ENCODE data around the gene LY86.
"Not testable (repeated sequence)": the region's sequence is repeated elsewhere in the genome, so short reads cannot be mapped to it uniquely, and the experiment has no call there.

Gene LY86

DNA sequence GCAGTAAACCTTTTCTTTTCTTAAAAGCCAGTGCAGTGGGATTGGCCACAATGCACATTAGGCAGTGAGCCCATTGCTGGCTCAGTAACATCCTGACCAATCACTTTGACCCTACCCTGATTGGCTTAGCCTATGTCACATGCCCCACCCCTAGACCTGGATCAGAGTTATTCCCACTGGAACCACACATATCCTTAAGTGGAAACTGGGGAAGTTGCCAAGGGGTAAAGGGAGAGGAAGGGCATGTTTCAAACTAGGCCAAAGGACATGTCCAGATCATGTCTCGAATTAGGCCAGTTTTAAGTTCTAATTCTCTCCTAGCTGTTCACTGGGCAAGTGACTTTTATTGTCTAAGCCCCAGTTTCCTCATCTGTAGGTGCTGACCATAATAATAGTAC is 69.3 kb downstream of the LY86 start:
- H3K9me3 Mint-ChIP-seq: no peaks in the 10 kb centered on the region
- H3K27ac Mint-ChIP-seq: peak overlapping the region; percentile 94
- DNase-seq: no peak
- no peaks in the 10 kb centered on the region for H3K27me3 Mint-ChIP-seq
- H3K4me3 Mint-ChIP-seq: no peak overlapping the region
- peaks cover 3% of the 10 kb centered on the region for H3K36me3 Mint-ChIP-seq (ENCODE audit: low read depth)
- H3K4me1 Mint-ChIP-seq (ENCODE audit: low read depth): peaks cover 77% of the 10 kb centered on the region

DNA sequence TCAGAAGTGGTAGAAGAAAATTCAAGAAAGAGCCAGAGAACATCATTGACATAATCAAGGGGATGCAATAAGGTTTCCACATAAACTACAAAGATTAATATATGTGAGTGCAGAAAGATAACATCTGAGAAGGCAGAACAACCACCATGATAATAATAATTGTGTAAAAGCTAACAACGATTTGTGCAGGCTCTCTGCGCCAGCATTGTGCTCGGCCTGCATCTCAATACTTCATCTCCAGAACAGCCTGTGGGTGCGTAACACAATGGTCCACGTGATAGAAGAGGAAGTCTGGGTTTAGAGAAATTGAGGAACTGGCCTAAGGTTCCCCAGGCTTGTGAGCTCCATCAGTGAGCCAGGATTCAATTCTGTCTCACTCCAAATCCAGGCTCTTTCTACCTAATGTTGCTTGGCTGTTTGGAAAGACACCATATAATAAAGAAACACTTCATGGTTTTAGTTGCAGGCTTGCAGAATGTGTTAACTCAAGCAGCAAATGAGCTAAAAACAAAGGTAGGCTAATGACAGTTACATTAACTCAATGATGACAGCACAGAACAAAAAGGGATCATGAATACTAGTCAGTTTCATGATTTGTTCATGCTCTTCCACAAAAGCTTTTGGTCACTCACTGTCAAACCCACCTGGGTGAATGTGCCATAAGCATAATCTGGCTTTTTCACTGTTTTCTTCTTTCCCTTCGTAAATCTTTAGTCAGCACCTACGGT is 71.2 kb downstream of the LY86 start:
- no peak for DNase-seq
- Mint-ChIP-seq H3K36me3 (ENCODE audit: low read depth) (peaks cover 3% of the 10 kb centered on the region), H3K4me1 (ENCODE audit: low read depth) (peaks cover 59% of the 10 kb centered on the region), H3K27ac (peak overlapping the region; percentile 94), H3K27me3 (no peaks in the 10 kb centered on the region), H3K4me3 (no peak overlapping the region), H3K9me3 (no peaks in the 10 kb centered on the region)

DNA sequence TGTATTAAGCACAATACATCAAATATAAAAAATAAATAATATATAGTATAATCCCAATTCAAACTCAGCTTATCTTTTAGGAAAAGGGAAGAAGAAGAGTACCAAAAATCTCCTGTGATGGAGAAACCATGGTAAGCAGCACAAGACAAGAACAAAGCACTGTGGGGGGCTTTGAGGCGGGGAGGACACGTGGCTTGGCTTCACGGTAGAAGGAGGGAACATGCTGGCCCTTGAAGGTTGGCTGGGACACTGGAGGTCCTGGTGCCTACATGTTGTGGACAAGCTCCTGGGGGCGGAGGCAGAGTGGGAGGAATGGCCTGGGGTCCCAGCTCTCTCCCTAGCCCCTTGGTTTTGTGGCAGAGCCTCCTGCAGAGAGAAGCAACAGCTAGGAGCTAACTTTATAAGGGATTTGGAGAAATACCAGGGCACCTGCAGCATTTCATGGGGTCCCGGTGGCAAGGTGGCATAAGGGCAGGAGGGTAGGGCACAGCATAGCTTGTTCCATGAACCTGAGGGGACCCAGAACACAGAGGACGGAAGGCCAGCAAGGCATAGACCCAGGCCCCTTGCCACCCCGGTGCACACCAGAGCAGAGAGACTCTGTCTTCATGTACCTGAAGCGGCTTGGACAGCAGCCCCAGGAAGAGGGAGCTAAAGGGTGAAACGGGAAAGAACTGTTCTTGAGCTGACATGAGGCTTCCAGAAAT is 72.0 kb downstream of the LY86 start:
- DNase-seq: no peak
- Mint-ChIP-seq H3K27me3 (no peaks in the 10 kb centered on the region), H3K27ac (no peak overlapping the region), H3K4me1 (ENCODE audit: low read depth) (peaks cover 52% of the 10 kb centered on the region), H3K9me3 (no peaks in the 10 kb centered on the region), H3K36me3 (ENCODE audit: low read depth) (no peaks in the 10 kb centered on the region), H3K4me3 (no peak overlapping the region)

DNA sequence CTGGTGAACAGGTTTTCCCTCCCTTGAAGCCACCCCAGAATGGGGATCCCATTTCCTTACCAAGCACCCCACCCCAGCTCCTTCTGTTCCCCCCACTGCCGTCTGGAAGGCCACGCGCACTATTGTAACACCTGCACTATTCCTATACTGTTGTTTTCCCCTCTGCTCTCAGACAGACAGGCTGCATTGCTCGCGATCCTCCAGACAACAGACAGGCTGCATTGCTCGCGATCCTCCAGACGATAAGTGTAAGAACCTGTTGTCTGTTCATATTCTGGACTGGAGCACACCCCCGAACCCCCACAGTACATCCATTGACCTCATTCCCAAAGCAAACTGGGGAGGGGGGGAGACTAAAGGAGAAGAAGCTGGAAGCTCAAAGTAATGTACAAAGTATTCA is 72.7 kb downstream of the LY86 start:
- H3K9me3 Mint-ChIP-seq: no peaks in the 10 kb centered on the region
- no peaks in the 10 kb centered on the region for H3K27me3 Mint-ChIP-seq
- H3K4me3 Mint-ChIP-seq: no peak overlapping the region
- peaks cover 45% of the 10 kb centered on the region for H3K4me1 Mint-ChIP-seq (ENCODE audit: low read depth)
- DNase-seq: no peak
- H3K27ac Mint-ChIP-seq: no peak overlapping the region
- H3K36me3 Mint-ChIP-seq (ENCODE audit: low read depth): no peaks in the 10 kb centered on the region

DNA sequence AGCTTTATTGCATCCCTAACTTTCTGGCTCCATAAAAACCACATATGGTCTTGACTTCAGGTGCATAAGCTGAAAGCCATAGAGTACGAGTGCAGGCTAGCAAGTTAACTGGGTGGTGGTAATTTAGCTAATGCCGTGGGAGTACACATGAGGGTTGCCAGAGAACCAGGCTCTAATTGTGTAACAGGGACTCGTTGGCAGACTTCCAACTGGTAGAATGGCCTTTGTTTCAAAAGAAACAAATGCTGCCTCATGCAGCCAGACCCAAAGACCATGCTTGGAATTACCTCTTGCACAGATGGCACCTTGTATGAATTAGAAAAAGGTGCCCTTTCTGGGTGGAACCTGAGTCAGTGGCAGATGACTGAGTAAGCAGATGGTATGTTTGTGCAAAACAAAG is 73.2 kb downstream of the LY86 start:
- H3K9me3 Mint-ChIP-seq: no peaks in the 10 kb centered on the region
- no peak overlapping the region for H3K4me3 Mint-ChIP-seq

DNA sequence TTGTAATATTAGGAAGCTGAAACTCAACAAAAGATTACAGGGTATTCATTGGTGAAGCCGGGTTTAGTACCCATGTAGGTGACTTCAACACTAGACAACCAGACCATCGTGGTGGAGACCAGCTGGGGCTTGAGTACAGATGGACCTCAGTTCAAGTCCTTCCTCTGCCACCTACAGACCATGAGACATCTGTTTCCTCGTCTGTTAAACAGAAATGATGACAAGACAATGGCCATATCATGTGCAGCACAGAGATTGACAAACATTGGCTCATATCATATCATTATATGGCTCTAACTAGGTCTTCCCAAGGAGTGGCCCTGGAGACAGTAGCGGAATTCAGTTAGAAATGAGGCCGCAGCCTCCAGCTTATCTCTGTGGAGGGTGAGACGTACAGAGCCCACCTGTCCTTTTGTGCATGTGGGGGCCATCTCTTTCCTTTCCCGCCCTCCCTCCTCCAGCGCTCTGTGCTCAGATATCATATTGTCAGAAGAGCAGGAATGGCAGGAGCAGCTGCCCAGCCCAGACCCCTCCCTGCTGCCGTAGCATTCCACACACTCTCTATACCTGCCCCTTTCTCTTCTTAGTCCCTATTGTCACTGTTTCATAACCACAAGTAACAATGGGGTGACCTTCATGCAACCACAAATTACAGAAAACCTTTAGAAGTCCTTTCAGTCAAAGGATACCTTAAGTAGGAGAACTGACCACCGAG is 75.1 kb downstream of the LY86 start:
- no peak for DNase-seq
- peaks cover 21% of the 10 kb centered on the region for H3K4me1 Mint-ChIP-seq (ENCODE audit: low read depth)
- H3K27me3 Mint-ChIP-seq: no peaks in the 10 kb centered on the region
- no peaks in the 10 kb centered on the region for H3K9me3 Mint-ChIP-seq
- H3K4me3 Mint-ChIP-seq: no peak overlapping the region
- H3K36me3 Mint-ChIP-seq (ENCODE audit: low read depth): no peaks in the 10 kb centered on the region
- H3K27ac Mint-ChIP-seq: no peak overlapping the region

More for the DNA sequence above, 73.2 kb downstream of the LY86 start:
- DNase-seq: no peak
- no peaks in the 10 kb centered on the region for H3K27me3 Mint-ChIP-seq
- peaks cover 40% of the 10 kb centered on the region for H3K4me1 Mint-ChIP-seq (ENCODE audit: low read depth)
- H3K36me3 Mint-ChIP-seq (ENCODE audit: low read depth): no peaks in the 10 kb centered on the region
- H3K27ac Mint-ChIP-seq: no peak overlapping the region

DNA sequence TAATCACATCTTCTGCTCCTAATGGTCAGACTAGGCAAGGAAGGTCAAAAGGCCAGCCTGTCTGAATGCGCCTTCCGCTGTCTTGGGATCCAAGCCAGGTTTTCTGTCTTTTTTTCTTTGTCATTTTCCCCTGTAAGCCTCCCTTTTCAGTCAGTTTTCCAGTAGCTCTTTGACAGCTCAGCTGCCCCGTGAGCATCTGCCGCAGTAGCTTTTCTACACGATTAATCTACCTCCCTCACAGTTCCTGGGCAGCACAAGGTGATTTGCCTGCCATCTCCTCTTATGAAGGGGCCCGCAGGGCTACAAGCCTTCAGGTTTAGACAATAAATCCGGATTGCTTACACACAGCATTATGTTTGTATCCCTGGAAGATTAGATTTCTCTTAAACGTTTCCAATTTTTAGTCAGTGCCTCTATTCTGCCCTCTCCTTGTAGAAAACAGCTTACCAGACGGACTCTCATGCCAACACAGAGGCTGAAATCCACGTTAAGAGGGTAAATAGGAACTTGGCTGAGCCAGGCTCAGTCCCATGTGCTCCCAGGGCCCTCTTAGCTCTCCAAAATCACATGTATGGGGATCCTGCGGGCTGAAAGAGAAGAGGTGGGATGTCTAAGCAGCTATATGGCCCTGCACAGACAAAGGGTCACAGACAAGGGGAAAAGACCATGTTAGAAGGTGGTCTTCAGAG is 77.2 kb downstream of the LY86 start:
- H3K9me3 Mint-ChIP-seq: no peaks in the 10 kb centered on the region
- H3K36me3 Mint-ChIP-seq (ENCODE audit: low read depth): no peaks in the 10 kb centered on the region
- H3K27ac Mint-ChIP-seq: no peak overlapping the region
- H3K27me3 Mint-ChIP-seq: no peaks in the 10 kb centered on the region
- no peak overlapping the region for H3K4me3 Mint-ChIP-seq
- no peak for DNase-seq
- H3K4me1 Mint-ChIP-seq (ENCODE audit: low read depth): peaks cover 11% of the 10 kb centered on the region

DNA sequence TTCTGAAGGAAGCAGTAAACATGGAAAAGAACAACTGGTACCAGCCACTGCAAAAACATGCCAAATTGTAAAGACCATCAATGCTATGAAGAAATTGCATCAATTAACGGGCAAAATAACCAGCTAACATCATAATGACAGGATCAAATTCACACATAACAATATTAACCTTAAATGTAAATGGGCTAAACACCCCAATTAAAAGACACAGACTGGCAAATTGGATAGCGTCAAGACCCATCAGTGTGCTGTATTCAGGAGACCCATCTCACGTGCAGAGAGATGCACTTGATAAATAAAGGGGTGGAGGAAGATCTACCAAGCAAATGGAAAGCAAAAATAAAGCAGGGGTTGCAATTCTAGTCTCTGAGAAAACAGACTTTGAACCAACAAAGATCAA is 81.6 kb downstream of the LY86 start:
- DNase-seq; H3K27me3 Mint-ChIP-seq; H3K27ac Mint-ChIP-seq; H3K4me1 Mint-ChIP-seq (ENCODE audit: low read depth); H3K36me3 Mint-ChIP-seq (ENCODE audit: low read depth); H3K4me3 Mint-ChIP-seq; H3K9me3 Mint-ChIP-seq: not testable (repeated sequence)

DNA sequence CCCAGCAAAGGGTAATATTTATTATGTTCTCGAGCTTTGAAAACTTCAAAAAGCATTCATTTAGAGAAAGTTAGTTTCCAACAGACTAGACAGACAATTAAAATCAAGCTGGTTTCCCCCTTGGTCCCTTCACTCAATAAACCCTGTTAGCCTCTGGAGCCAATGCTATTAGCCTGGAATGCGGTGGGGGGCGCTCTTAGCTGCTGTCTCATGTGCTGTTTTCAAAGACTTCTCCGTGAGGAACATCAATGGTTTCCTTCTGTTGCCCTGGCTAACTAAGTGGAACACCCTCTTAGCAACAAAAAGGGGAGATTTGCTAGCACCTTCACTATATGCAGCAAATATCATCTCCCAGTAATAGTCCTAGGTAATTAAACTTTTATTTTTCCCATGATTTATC is 86.4 kb downstream of the LY86 start:
- H3K9me3 Mint-ChIP-seq: no peaks in the 10 kb centered on the region
- H3K4me3 Mint-ChIP-seq: no peak overlapping the region
- no peak for DNase-seq
- peaks cover 2% of the 10 kb centered on the region for H3K27me3 Mint-ChIP-seq
- peaks cover 7% of the 10 kb centered on the region for H3K4me1 Mint-ChIP-seq (ENCODE audit: low read depth)
- no peak overlapping the region for H3K27ac Mint-ChIP-seq
- no peaks in the 10 kb centered on the region for H3K36me3 Mint-ChIP-seq (ENCODE audit: low read depth)

DNA sequence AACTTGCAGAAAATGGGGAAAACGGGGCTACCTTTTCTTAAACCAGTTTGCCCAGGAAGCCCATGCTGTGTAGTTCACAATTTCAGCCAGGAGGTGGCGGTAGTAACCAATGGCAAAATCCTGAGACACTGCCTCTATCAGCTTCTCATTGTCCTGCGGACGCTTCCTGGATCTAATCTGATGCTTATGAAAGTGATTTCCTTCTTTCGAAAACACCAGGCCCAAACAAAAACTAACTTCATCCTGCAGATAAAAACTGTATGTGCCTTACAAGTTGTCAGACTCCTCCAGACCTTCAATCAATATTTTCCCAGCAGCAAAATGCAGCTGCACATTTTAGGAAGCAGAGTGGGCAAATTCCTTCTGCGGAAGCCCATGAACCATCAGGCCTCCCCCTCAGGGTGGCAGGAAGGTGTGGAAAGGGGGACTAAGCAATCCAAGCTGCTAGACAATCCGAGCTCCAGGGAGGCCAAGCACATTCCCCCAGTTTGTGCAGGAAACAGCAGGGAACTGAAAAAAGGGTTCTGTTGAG is 88.5 kb downstream of the LY86 start:
- H3K4me3 Mint-ChIP-seq: no peak overlapping the region
- no peaks in the 10 kb centered on the region for H3K9me3 Mint-ChIP-seq
- no peaks in the 10 kb centered on the region for H3K36me3 Mint-ChIP-seq (ENCODE audit: low read depth)
- H3K27me3 Mint-ChIP-seq: peaks cover 5% of the 10 kb centered on the region
- H3K4me1 Mint-ChIP-seq (ENCODE audit: low read depth): peaks cover 7% of the 10 kb centered on the region
- no peak overlapping the region for H3K27ac Mint-ChIP-seq
- peak; percentile 87 for DNase-seq

DNA sequence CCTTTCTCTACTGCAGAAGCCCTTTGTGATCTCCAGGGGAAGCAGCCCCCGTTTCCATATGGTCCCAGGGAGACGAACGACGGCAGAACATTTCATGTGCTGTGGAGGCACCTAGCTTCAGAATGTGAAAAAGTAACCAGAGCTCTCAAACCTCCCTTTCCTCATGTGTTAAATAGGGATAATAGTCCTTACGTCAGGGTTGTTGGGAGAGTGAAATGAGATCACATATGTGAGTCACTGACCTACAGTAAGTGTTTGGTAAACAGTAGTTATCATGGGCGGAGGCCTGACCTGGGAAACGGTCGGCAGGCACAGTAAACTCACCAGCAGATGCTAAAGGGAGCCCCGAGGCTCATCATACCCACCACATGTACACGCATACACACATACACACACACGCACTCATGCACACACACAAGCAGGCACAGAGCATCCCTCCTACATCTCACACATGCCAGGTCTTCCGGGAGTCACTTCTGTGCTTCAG is 89.7 kb downstream of the LY86 start:
- no peaks in the 10 kb centered on the region for H3K9me3 Mint-ChIP-seq
- no peak for DNase-seq
- H3K4me3 Mint-ChIP-seq: no peak overlapping the region
- no peak overlapping the region for H3K27ac Mint-ChIP-seq
- H3K4me1 Mint-ChIP-seq (ENCODE audit: low read depth): peaks cover 7% of the 10 kb centered on the region
- H3K27me3 Mint-ChIP-seq: peaks cover 5% of the 10 kb centered on the region
- no peaks in the 10 kb centered on the region for H3K36me3 Mint-ChIP-seq (ENCODE audit: low read depth)

DNA sequence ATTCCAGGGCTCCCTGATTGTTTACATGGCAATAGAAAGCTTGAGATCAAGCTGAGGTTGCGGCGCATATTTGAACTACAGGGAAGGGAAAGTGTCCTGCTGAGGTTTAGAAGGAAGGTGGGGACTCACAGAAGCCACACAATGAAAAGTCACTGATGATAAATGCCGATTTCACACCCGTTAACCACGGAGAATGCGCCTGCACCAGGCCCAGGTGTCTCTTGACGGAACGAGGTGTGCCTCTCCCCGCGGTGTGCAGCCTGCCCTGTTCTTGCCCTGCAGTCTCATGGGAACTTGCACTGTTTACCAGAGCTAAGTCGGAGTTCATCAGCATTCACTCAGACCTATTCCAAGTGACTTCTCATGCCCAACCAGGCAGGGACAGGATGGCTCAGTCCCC is 90.3 kb downstream of the LY86 start:
- no peak for DNase-seq
- H3K27me3 Mint-ChIP-seq: peaks cover 9% of the 10 kb centered on the region
- H3K36me3 Mint-ChIP-seq (ENCODE audit: low read depth): no peaks in the 10 kb centered on the region
- no peak overlapping the region for H3K27ac Mint-ChIP-seq
- H3K9me3 Mint-ChIP-seq: no peaks in the 10 kb centered on the region
- peaks cover 12% of the 10 kb centered on the region for H3K4me1 Mint-ChIP-seq (ENCODE audit: low read depth)
- no peak overlapping the region for H3K4me3 Mint-ChIP-seq

DNA sequence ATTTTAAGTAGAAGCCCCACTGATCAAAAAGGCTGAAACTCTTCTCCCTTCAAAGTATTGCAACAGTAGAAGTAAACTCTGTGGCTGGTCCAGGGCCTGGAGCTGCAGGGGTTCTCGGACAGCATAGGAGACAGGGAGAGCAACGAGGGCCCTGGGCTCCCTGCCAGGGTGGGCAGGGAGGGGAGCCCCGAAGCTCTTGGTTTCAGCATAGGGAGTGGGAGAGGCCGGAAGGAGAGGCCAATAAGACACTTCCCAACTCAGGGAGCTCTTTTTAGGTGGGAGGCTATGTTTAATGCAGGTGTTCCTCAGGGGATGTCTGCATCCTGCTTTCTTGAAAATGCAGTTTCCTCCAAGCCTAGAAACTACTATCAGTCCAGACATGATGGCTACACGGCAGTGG is 91.1 kb downstream of the LY86 start:
- Mint-ChIP-seq H3K36me3 (ENCODE audit: low read depth) (no peaks in the 10 kb centered on the region), H3K27me3 (peaks cover 9% of the 10 kb centered on the region), H3K27ac (no peak overlapping the region), H3K9me3 (no peaks in the 10 kb centered on the region), H3K4me3 (no peak overlapping the region), H3K4me1 (ENCODE audit: low read depth) (peaks cover 20% of the 10 kb centered on the region)
- DNase-seq: no peak

DNA sequence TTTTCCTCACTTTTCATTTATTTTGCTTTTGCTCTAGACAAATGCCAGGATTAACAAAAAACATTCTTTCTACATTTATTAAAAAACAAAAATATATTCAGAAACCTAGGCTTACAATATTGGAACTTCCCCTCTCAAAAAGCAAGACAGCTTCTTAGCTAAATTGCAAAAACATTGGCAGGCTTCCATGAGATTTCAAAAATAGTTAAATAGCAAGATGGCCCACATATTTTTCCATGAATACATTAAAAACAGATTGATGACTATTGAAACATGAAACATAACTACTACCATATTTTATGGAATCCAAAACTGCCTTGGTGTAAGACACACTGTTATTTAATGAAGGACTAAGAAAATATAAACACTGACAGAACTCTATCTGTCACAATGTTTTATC is 92.0 kb downstream of the LY86 start:
- Mint-ChIP-seq H3K4me3 (no peak overlapping the region), H3K27ac (no peak overlapping the region), H3K9me3 (no peaks in the 10 kb centered on the region), H3K27me3 (peaks cover 9% of the 10 kb centered on the region), H3K4me1 (ENCODE audit: low read depth) (peaks cover 29% of the 10 kb centered on the region), H3K36me3 (ENCODE audit: low read depth) (no peaks in the 10 kb centered on the region)
- DNase-seq: no peak
